CD4-positive, alpha-beta T cell treated with Interleukin-17A for 4 hours (primary cell): ENCODE data around the gene TMEM132C.

Source experiments
- DNase-seq: peaks from one replicate; pipeline ENCODE4 v3.0.0-alpha.2; 2020; ENCODE audit warnings: mixed read lengths

The TMEM132C gene

DNA sequence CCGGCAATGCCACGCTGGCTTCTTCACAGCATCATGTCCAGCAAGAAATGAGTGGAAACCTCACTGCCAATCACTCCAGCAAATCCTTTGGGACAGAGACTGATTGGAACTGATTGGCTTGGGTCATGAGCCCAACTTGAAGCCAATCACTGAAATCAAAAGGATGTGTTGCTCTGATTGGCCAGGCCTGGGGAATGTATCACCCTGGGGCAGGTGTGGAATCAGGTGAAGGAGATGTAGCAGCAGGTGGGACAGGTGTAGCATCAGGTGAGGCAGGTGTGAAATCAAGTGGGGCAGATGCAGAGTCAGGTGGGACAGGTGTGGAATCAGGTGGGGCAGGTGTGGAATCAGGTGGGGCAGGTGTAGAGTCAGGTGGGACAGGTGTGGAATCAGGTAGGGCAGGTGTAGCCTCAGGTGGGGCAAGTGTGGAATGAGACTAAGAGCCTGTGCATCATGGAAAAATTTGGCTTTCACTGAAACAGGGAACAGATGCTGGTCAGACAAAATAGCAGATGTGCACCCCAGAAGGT, 350.4 kb downstream of the TMEM132C start:
- no peak for DNase-seq

DNA sequence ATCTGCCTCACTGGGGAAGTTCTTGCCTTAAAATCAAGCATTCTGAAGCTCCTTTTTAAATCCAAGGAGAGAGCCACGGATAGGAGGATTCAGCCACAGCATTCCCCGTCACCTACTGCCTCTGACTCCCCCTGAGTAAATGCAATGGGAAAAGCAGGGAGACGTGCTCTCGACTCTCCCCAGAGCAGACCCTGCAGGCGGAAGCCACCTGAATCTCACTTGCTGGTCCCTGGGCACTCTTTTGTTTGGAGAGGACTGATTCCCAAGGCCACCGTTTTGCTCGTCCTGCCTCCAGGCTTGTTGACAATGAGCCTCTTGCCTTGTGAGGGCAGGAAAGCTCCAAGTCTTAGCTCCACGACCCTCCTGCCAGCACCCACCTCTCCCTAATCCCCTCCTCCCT, 352.3 kb downstream of the TMEM132C start:
- DNase-seq: no peak

DNA sequence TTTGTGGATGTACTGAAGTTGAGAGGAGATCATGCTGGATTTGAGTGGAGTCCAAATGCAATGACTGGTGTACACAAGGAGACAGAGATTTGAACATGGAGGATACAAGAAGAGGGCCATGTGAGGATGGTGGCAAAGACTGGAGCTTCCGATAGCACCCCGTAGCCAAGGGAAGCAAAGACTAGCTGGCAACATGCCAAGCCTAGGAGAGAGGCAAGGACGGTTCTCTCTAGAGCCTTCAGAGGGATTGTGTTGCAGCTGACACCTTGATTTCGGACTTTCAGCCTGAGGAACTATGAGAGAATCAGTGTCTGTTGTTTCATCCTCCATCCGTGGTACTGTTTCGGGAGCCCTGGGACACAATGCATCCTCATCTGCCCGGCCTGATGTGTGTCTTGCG, 354.3 kb downstream of the TMEM132C start:
- no peak for DNase-seq

DNA sequence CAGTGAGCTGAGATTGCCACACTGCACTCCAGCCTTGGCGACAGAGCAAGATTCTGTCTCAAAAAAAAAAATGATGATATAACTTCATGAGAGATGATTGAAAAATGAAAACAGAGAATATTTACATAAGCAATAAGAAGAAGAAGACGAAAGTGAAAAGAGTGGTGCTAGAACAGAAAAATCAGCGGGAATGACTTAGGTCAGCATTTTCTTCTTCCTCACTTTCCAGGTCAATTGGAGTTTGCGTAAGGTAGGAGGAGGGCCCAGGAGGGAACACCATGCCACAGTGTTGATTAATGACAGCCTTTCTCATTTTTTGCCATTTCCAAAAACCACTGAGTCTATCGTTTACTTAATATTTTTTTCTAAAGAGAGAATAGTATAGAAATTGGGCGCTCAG, 356.8 kb downstream of the TMEM132C start:
- no peak for DNase-seq

DNA sequence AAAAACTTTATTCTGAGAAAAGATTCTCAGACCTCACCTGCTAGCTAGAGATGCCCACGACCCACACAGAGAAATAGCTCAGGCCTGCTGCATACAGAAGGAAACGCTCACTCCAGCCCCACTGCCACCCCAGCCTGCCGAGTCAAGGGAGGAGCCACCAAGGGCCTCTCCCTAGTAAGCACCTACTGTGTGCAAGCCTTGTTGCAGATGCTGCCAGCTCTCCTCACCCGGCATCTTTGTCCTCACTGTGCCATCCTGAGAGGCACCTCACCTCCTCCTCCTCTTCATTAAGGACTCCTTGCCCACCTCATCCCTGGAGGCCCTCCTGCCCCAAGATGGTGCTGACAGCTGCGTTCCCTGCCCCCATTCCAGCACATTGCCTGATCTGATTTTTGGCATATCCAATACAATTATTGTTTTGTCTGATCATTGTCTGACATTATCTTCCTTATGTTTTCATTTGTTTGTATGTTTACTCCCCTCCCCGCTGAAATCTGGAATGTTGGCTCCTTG, 359.9 kb downstream of the TMEM132C start:
- no peak for DNase-seq

DNA sequence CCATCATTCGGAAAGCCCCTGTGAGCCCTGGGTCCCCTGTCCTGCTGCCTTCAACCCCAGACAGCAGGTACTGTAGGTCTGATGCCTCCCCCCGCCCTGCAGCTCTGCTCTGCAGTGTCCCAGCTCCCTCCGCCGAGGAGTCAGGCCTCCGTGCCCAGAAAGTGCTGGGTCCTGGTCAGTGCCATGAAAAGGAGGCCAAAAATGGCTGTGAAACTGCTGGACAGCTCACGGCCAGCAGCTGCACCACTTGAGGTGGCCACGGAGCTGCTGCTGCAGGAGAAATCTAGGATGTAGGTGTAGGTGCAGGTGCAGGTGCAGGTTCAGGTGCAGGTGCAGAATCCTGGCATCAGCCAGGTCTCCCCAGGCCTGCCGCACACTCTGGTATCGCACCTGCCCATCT, 360.7 kb downstream of the TMEM132C start:
- DNase-seq: no peak

DNA sequence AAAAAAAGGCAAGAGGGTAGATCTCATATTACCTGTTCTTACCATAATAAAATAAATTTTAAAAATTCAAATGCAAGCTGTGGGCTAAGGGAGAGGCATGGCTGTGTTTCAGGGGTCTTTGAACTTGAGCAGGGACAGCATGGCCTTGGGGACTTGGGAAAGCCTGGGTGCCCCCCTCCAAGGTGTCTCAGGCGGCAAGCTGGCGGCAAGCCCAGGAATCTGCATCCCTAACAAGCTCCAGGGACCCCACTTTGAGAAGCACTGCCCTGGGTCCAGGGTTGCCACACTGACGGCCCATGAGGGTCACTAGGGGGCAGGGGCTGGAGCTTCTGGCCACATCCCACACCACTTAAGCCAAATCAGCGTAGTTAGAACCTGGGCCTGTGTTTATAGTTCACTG, 363.0 kb downstream of the TMEM132C start:
- no peak for DNase-seq

DNA sequence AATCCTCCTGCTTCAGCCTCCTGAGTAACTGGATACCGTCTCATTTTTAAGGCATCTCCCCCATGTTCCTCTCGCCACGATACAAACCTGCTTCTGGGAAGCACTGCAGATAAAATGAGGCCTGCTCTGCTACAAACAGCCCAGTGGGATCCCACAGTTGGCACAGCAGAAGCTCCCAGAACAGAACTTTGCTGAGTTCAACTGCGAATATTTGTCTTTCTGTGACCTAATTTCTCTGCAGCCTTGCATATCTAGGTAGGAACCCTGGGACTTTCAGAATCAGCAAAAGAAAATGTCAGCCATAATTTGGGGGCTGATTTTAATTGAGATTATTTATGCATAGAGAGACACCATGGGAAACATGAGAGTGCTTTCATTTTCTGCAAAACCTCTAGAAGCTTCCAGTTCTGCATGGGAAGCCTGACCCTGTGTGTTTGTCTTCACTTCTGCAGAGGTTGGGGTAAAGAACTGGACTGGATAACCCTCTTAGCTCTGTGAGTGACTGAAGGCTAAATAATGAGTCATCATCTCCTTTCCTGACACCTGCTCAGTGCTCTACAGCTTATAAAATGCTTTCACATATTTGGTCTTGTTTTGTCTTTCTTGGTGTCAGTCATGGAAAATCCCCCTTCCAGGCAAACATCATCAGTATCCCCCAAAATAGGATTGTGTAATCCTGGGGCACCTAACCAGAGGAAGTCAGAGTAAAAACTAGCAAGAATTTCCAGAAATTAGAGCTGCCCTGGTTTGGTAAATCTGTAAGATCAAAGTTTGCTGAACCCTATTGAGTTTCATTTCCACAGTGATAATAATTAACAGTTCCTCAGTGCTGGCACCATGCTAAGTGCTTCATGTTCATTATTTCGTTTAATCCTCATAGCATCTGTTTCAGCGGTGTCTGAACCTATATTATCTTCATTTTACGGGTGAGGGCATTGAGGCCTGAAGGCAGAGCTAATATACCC, 371.0 kb downstream of the TMEM132C start:
- no peak for DNase-seq

DNA sequence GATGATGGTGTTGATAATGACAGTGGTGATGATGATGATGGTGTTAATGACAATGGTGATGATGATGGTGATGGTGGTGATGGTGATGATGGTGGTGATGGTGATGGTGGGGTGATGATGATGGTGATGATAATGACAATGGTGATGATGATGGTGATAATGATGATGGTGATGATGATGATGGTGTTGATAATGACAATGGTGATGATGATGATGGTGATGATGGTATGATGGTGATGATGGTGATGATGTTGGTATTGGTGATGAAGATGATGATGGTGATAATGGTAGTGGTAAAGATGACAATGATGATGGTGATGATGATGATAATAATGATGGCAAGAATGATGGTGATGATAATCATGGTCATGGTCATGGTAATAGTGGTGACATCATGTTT, 372.1 kb downstream of the TMEM132C start:
- DNase-seq: no peak

DNA sequence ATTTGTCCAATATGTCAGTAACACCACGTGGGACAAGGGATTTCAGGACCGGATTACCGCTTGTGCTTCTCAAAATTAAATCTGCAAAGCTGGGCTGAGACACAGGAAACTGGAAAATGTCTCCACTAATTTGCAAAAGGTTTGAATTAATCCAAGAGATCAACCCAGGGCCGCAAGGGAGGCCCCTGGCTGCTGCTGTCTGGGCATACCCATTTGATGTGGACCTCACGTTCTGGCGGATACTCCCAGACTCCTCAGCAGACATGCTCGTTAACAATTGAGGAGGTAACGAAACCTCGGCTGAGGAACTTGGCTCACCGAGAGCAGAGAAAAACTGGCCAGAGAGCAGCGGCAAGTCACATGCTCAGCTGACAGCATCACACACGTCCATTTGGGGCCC, 376.2 kb downstream of the TMEM132C start:
- DNase-seq: no peak

DNA sequence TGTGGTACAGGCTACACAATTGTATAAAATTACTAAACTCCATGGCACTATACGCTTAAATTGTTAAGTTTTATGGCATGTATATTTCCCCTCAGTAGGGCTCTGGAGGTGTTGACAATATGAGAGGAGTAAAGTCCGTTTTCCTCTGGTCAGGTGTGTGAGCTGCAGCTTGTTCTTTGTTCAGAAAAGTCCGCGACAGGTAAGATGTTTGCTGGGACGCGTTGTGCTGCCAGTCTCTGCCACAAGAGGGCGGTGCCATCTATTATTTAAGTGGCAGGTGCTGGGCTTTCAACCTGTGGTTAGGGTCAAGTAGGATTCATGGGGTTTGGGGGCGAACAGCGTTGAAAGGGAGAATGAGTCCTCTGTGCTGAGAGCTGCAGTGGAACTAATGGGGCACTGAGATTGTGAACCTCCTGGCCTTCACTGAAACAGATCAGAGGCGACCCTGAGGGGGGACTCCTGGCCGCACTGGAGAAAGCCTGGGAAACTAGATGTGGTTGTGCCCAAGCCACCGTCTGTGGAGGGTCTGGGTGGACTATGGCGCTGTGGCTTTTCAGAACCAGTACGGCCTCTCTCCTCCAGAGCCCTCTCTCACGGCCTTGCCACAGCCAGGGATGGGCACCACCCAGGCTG, 377.8 kb downstream of the TMEM132C start:
- no peak for DNase-seq

DNA sequence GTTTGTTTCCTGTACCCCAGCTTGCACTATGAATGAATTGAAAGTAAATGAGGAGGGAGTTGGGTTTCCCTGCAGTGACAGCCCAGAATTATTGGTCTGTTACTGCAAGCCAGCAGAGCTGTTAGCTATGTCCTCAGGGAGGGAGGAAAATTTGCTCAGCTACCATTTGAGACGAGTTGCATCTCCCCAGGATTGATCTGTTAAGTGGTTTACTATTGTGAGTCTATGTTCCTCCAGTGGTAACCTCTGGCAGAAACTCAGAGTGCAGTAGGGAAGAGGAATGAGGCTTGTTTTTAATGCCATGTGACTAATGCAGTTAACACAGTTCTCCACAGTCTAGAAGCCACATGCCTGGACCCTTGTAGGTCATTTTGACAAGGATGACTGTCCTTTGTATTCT, 382.9 kb downstream of the TMEM132C start:
- DNase-seq: no peak

DNA sequence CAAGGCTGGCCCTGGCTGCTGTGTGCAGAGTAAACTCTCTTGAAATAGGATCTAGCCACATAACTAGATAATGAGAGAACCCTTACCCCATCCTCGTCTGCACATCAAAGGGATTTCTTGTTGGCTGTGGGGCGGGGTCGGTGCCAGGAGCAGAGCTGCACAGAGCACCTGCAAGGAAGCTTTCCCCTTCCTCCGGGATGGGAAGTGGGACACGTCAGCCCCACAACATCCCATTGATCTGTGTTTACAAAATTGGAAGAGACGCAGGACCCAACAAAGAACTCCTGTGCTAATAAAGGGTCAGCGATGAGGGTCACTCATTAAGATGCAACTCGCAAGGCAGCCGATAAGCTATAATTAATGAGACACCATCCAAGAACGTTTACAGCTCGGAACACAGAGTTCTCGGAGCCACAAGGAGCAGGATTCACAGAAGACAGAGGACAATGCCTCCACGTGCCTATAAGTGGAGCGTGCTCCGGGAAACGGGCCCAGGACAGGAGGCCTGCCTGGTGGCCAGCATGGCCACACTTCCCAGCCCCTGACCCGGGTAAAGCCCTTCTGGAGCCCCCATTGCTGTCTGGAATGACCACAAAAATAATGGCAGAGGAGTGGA, 385.3 kb downstream of the TMEM132C start:
- no peak for DNase-seq

DNA sequence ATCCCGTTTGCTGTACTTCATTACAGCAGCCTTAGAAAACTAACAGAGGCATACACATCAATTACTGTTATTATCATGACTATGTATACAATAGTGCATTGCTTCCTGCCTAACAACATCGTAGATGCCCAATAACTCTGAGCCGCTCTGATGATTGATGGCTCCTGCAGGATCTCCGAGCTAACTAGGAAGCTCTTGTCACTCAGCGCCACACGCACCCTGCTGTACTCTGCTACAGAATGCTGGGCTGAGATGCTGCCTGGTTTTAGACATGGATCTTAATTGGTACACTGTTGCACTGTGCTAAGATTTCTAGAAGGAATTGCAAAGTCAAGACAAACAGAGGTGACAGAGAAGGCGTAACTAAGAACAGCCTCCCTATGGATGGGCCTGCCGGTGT, 387.5 kb downstream of the TMEM132C start:
- no peak for DNase-seq

DNA sequence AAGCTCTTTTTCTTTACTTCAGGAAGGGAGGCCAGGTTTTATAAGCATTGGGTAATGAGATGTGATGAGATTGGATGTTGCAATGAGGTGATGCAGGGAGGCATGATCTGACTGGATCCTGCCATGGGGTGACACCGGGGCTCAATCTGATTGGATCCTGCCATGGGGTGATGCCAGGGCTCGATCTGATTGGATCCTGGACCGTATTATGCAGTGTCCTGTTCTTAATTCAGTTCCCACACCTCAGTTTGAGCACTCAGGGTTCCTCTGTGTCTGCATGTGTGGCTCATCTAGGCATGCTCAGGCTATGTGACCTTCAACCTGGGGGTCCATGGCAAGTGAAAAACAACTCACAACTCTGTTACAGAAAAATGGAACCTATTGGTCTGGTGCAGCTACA, 390.4 kb downstream of the TMEM132C start:
- no peak for DNase-seq

DNA sequence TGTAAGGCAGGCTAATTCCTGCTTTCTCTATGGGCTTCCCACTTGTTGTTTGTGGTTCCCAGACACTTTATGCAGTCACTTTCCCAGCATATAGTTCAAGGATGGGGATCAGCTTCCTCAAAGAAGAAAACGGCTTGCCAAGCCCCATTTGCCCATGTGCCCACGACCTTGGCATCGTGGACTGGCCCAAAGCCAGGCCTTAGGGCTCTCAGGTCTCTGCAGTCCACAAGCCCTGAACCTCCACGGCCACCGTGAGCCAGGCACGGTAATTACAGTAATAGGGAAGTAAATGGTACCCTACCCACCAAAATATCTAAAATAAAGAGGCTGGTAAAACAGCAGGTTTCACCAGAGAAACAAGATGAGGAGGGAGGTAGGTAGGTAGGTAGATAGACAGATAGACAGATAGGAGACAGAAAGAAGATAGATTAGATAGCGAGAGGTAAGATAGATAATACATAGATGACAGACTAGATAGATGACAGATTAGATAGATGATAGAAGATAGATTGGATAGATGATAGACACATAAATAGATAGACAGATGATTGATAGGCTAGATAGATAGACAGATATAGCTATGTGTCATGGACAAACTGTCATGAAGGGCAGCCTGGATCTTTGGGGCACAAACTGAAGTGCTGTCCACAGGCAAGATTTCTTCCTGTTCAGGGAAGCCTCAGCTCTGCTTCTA, 393.7 kb downstream of the TMEM132C start:
- DNase-seq: no peak

DNA sequence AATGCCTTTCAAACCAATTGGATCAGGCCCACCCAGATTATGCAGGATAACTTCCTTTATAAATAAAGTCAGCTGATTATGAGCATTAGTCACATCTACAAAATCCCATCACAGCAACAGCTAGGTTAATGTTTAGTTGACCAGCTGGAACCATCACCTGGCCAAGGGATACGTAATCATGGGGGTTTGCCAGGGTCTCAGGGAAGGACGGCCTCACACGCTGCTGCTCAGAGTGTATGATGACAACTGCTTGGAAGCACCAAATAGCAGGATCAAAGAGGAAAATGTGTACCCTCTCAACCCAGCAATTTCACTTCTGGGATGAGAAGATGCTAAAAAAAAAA, 394.2 kb downstream of the TMEM132C start:
- no peak for DNase-seq

DNA sequence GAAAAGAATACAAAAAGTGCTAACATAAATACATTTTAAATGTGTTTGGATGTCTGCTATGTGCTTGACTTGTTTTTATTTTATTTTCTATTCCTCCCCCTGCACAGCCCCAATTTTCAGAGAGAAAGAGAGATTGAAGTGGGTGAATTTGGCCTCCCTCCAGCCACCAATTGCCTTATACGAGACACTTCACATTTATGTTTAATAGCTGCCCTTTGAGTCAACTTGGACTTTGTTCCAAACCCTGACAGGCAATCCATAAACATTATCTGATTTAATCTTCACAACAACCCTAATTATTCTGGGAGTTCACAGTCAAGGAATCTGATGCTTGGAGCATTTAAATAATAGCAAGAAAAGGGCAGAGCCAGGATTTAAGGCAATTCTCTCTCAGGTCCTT, 395.1 kb downstream of the TMEM132C start:
- no peak for DNase-seq

DNA sequence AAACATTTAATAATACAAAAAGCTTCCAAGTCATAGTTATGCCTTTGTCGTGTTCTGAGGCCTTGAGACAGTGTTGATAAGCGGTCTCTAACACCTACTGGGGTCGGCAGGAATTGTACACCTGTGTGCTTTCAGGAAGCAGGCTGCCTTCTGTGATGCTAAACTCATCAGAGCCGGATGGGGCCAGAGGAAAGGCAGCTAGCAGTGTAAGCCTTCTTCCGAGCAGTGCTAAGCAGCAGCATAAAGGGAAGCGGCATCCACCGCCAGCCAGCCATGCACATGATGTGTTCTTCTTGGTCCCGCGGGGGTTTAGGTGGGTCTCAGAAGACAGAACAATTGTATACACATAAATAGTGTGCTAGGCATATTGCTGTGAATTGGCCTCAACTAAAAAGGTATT, 397.5 kb downstream of the TMEM132C start:
- no peak for DNase-seq

DNA sequence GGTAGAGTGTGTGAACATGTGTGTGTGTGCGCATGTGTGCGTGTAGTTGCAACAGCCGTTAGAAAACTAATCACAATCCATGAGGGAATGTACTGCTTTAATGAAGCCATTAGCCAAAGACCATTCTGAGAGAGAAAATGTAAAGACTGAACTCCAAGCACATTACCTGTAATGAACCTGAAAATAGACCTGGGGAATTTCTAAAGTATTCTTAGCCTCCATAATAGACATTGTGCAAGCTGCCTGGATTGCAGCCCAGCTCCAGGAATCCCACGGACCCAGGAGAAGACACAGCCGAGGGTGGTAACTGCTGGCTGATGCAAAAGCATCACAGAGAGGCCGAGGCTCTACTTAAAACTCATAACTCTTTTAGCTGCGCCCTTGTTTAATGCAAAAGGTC, 400.2 kb downstream of the TMEM132C start:
- no peak for DNase-seq

DNA sequence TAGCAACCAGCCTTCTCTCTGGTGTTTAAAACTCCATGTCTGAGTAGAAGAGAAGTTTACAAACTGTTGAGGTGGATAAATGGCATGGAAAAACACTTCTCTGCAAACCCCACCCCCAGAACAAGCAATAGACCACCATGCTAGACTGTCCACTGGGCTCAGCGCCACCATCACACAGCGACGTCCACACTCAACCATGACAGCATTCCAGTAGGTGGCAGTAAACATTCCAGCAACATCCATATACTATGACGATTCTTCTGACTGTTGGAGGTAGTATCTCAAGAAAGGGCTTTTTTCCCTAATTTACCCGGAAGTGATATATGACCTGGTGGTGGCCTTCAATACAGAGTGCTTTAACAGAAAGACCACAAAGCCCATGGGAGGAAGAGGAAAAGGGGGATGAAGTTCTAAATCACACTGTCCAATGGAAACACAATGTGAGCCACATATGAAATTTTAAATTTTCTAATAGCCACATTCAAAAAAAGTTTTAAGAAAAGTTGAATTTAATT, 404.6 kb downstream of the TMEM132C start:
- DNase-seq: no peak

DNA sequence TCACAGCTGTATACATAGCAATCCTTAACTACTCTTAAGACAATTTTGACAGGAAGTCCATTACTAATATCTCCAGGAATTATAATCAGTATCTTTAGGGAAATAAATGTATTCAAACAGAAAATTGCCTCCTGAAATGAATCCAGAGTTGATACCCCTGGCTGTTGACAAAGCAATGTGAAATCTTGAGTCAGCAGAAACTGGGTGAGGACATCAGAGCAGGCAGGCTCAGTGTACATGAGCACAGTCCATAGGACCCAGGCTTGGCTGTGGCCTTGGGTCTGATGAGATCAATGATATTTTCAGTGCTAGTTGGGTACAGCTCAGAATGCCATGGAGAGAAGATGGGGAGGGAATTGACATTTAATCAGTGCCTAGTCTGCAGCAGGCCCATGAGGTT, 405.5 kb downstream of the TMEM132C start:
- DNase-seq: no peak

DNA sequence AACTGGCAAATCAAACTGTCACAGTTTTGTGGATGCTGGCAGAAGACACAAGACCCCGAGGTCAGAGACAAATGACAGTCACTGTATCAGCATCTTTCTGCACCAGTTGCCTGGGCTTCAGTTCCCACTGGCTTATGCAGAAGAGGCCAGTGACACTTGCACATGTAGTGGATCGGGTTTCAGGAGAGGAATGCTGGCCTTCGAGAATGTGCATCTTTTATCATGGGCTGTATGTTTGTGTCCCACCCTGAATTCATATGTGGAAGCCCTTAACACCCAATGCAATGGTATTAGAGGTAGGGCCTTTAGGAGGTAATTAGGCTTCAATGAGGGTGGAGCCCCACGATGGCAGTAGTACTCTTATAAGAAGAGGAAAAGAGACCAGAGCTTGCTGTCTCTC, 405.9 kb downstream of the TMEM132C start:
- DNase-seq: no peak
